Activated CD8-positive, alpha-beta T cell treated with anti-CD3 and anti-CD28 coated beads for 36 hours (primary cell): Measurements from ENCODE around the gene GSG1. TPM values are rescaled to one million over a fixed set of nuclear protein-coding genes. Genes with fewer than 3 reads are reported as not detected.

Source experiments
- ATAC-seq: fragments of 200-7000 bp; cut with Tn5 transposase; one replicate; pipeline ENCODE4 v1.10.0; 2021; ENCODE audit warnings: mild to moderate bottlenecking, moderate library complexity
- CTCF ChIA-PET: fragments of 350-600 bp; sonication (Branson Sonifier 250); formaldehyde crosslinking; loops from one replicate; lab custom pipeline; 2021; ENCODE audit warnings: antibody characterized with exemption; lab: Charles Lee
- POLR2A ChIA-PET: fragments of 350-600 bp; sonication (Branson Sonifier 250); formaldehyde crosslinking; loops from one replicate; lab custom pipeline; 2021; ENCODE audit warnings: antibody characterized with exemption; lab: Charles Lee
- DNase-seq: peaks from one replicate; pipeline ENCODE4 v3.0.0-alpha.2; 2020
- H3K27ac Mint-ChIP-seq: one replicate; pipeline ENCODE4 v1.8.0; 2021; ENCODE audit warnings: mild to moderate bottlenecking, mixed read lengths
- H3K27me3 Mint-ChIP-seq: one replicate; pipeline ENCODE4 v1.8.0; 2021; ENCODE audit warnings: mixed read lengths
- H3K36me3 Mint-ChIP-seq: one replicate; pipeline ENCODE4 v1.8.0; 2021; ENCODE audit warnings: low read depth, mixed read lengths
- H3K4me1 Mint-ChIP-seq: one replicate; pipeline ENCODE4 v1.8.0; 2021; ENCODE audit warnings: low read depth, mixed read lengths
- H3K4me3 Mint-ChIP-seq: one replicate; pipeline ENCODE4 v1.8.0; 2021; ENCODE audit warnings: mild to moderate bottlenecking, moderate library complexity, mixed read lengths
- H3K9me3 Mint-ChIP-seq: one replicate; pipeline ENCODE4 v1.8.0; 2021; ENCODE audit warnings: mixed read lengths
- CTCF ChIP-seq: fragments of 200-600 bp; IDR thresholded peaks from one replicate; pipeline ENCODE4 v1.8.0; 2022; ENCODE audit warnings: antibody characterized with exemption, mild to moderate bottlenecking
- intact Hi-C: fragments of 100-400 bp; cut with micrococcal nuclease; formaldehyde crosslinking; loops from one replicate; pipeline ENCODE4 v1.10.0; 2022
- total RNA-seq, 2 experiments: library from RNA; stranded (reverse); gene quantifications; one replicate each; pipeline ENCODE4 v1.2.3, GENCODE V29; 2021

Gene GSG1
- total RNA-seq, 2 experiments from 2014 or later: not detected

DNA sequence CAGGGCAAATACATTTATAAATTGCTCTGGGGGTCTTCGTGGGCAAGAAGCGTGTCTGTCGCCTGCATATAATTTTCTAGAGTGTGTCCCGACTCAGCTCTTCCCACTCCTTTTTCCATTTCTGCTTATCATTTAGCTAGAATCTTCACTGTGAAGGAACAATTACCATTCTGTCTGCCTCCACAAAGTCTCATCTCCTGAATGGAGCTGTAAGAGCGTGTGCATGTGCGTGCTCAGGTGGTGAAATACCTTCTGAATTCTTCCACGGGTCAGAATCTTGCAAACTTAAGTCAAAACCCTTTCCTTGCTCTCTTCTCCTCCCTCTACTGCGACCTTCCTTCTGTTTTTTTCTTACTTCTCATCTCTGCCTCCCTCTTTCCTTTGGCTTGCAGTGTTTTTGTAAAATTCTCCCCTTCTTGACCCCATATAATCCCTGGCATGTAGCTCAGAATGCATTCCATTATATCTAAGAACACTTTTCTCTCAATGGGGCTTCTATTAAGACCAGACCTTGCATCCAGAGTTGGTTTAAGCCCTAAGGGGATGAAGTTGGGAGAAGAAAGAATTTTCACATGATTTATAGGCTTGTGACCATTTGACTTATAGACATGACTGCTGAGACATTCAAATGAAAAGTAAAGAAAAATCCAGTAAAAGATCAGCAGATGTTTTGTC lies 25.0 kb upstream of the GSG1 start:
- Mint-ChIP-seq H3K4me3 (no peak overlapping the region), H3K4me1 (no peaks in the 10 kb centered on the region), H3K27me3 (peaks cover 4% of the 10 kb centered on the region), H3K9me3 (no peaks in the 10 kb centered on the region), H3K27ac (no peak overlapping the region), H3K36me3 (no peaks in the 10 kb centered on the region)
- intact Hi-C loops: no loop called here
- ChIA-PET POLR2A (interaction anchor here (0.7 kb wide), 1 partner anchor 87 kb away, joined by 3 read pairs; no protein-coding TSS in a partner anchor), CTCF (interaction anchor here (2.4 kb wide), 1 partner anchor 84 kb away, joined by 8 read pairs; no protein-coding TSS in a partner anchor)
- ATAC-seq (no peak), DNase-seq (no peak)
- TF ChIP-seq CTCF: no peak

GRCh38 chr12:13127444-13127843 lies 24.0 kb upstream of the GSG1 start:
- intact Hi-C loops: no loop called here
- peaks cover 4% of the 10 kb centered on the region for H3K27me3 Mint-ChIP-seq
- ChIA-PET POLR2A (no interaction called here), CTCF (interaction anchor here (2.4 kb wide), 1 partner anchor 85 kb away, joined by 8 read pairs; no protein-coding TSS in a partner anchor)
- no peaks in the 10 kb centered on the region for H3K4me1 Mint-ChIP-seq
- no peaks in the 10 kb centered on the region for H3K9me3 Mint-ChIP-seq
- no peak overlapping the region for H3K4me3 Mint-ChIP-seq
- DNase-seq (no peak), ATAC-seq (no peak)
- H3K36me3 Mint-ChIP-seq: no peaks in the 10 kb centered on the region
- H3K27ac Mint-ChIP-seq: no peak overlapping the region
- TF ChIP-seq CTCF: no peak

DNA sequence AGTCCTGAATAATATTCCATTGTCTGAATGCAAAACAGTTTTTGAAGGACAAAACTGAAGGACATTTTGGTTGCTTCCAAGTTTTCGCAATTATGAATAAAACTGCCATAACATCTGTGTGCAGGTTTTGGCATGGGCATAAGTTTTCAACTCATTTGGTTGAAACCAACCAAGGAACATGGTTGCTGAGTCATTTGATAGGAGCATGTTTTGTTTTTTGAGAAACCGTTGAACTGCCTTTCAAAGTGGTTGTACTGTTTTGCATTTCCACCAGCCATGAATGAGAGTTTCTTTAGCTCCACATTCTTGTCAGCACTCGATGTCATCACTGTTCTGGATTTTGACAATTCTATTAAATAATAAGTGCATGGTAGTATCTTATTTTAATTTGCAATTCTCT lies 23.0 kb upstream of the GSG1 start:
- Mint-ChIP-seq H3K4me1 (no peaks in the 10 kb centered on the region), H3K27ac (no peak overlapping the region), H3K4me3 (no peak overlapping the region), H3K9me3 (no peaks in the 10 kb centered on the region), H3K27me3 (no peaks in the 10 kb centered on the region), H3K36me3 (no peaks in the 10 kb centered on the region)
- no peak for TF ChIP-seq CTCF
- ATAC-seq (no peak), DNase-seq (no peak)
- ChIA-PET CTCF (no interaction called here), POLR2A (no interaction called here)
- intact Hi-C loops: no loop called here

- intact Hi-C loops: no loop called here
- ATAC-seq (no peak), DNase-seq (no peak)
- H3K4me1 Mint-ChIP-seq: no peaks in the 10 kb centered on the region
- no peak overlapping the region for H3K4me3 Mint-ChIP-seq
- TF ChIP-seq CTCF: no peak
- POLR2A ChIA-PET: no interaction called here
- no peaks in the 10 kb centered on the region for H3K36me3 Mint-ChIP-seq
- no peaks in the 10 kb centered on the region for H3K27me3 Mint-ChIP-seq
- CTCF ChIA-PET: no interaction called here
- H3K27ac Mint-ChIP-seq: no peak overlapping the region
- H3K9me3 Mint-ChIP-seq: no peaks in the 10 kb centered on the region
These were observed 22.5 kb upstream of the GSG1 start for GRCh38 chr12:13125996-13126395.

- CTCF ChIA-PET: interaction anchor here (0.9 kb wide), 1 partner anchor 87 kb away, joined by 3 read pairs; no protein-coding TSS in a partner anchor
- Mint-ChIP-seq H3K4me3 (no peak overlapping the region), H3K27me3 (no peaks in the 10 kb centered on the region), H3K4me1 (no peaks in the 10 kb centered on the region), H3K9me3 (no peaks in the 10 kb centered on the region), H3K36me3 (no peaks in the 10 kb centered on the region), H3K27ac (no peak overlapping the region)
- ATAC-seq: no peak
- TF ChIP-seq CTCF: no peak
- no peak for DNase-seq
- POLR2A ChIA-PET: no interaction called here
- intact Hi-C loops: no loop called here
These were observed 21.4 kb upstream of the GSG1 start for GRCh38 chr12:13124656-13125505.
